HepG2 (cell line): ENCODE data around the gene ARHGAP4.

Experiments
- ESRRA ChIP-seq: sonication (generic); formaldehyde crosslinking; IDR thresholded peaks from 2 replicates; pipeline ENCODE4 v1.5.1; 2020; ENCODE audit warnings: mild to moderate bottlenecking, low read depth, missing genetic modification reagents
- EZH2 ChIP-seq: conservative IDR thresholded peaks from 2 replicates; pipeline ENCODE4 v1.6.1; 2012; ENCODE audit warnings: mild to moderate bottlenecking, low read depth, low read length, moderate library complexity
- TCF7L2 ChIP-seq: IDR thresholded peaks from 2 replicates; pipeline ENCODE4 v1.6.1; 2011; ENCODE audit warnings: mild to moderate bottlenecking, low read depth, low read length, moderate library complexity

- TF ChIP-seq EZH2 (no peak), TCF7L2 (no peak), ESRRA (CRISPR knock-in tag) (no peak)
These were observed 38.7 kb downstream of the ARHGAP4 start for GRCh38 chrX:153887385-153887784.
